HepG2 (cell line): ENCODE measurements around the gene LEP. TPM values are rescaled to one million over a fixed set of nuclear protein-coding genes. Genes with fewer than 3 reads are reported as not detected.

Experiments used
- ATAC-seq: fragments of 200-7000 bp; cut with Tn5 transposase; 3 replicates; pipeline ENCODE4 v1.9.1; 2020; ENCODE audit warnings: mild to moderate bottlenecking, moderate library complexity
- BruUV-seq: library from RNA; stranded (reverse); fragments of 400-500 nt; replicated peaks from 2 replicates; lab custom pipeline; 2021; lab: Mats Ljungman, UMichigan
- CTCF ChIA-PET: fragments of 300-600 bp; formaldehyde crosslinking; extraction: SDS; loops from one replicate; lab custom pipeline; 2021; ENCODE audit warnings: low total read pairs, inconsistent platforms, low intra/inter-chr PET ratio; lab: Yijun Ruan, JAX
- POLR2A ChIA-PET: fragments of 350-600 bp; sonication (Branson Sonifier 250); formaldehyde crosslinking; loops from one replicate; lab custom pipeline; 2020; ENCODE audit warnings: antibody characterized with exemption, inconsistent platforms; lab: Yijun Ruan, JAX
- DNase-seq: peaks from one replicate; pipeline ENCODE4 v3.0.0-alpha.2; 2015; ENCODE audit warnings: low spot score
- FAIRE-seq: peaks from 3 replicates; lab custom pipeline; 2011; peaks lifted over from hg19 to GRCh38; lab: Jason Lieb, UNC
- H2AFZ ChIP-seq: one replicate; pipeline ENCODE4 v1.6.1; 2011; ENCODE audit warnings: low read length, inconsistent platforms
- H3K27ac ChIP-seq: fragments of 300-600 bp; 3 replicates; pipeline ENCODE4 v1.8.0; 2011; ENCODE audit warnings: mixed run types, mild to moderate bottlenecking, mixed read lengths, low read length, inconsistent platforms; ENCODE audit not compliant: insufficient read depth; ENCODE audit errors: extremely low read length
- H3K27me3 ChIP-seq, 2 experiments: fragments of 200-600 bp in 1 of 2; 2 replicates in 1 of 2; 3 replicates in 1 of 2; pipeline versions ENCODE4 v1.6.0 to v1.8.0; 2011; ENCODE audit warnings: low read length in 2 of 2, mild to moderate bottlenecking in 2 of 2, moderate library complexity in 2 of 2, inconsistent platforms in 1 of 2; ENCODE audit not compliant: insufficient read depth in 2 of 2, control insufficient read depth in 1 of 2
- H3K36me3 ChIP-seq, 2 experiments: fragments of 200-600 bp in 1 of 2; replicated peaks in 1 of 2; 2 replicates in 1 of 2; 3 replicates in 1 of 2; pipeline versions ENCODE4 v1.5.1 to v1.8.0; 2011; ENCODE audit warnings: low read length in 2 of 2, inconsistent platforms in 1 of 2; ENCODE audit not compliant: insufficient read depth in 2 of 2, control insufficient read depth in 1 of 2
- H3K4me1 ChIP-seq: 2 replicates; pipeline ENCODE4 v1.5.1; 2012; ENCODE audit warnings: low read length, inconsistent platforms; ENCODE audit not compliant: insufficient read depth
- H3K4me2 ChIP-seq: 2 replicates; pipeline ENCODE4 v1.6.0; 2011; ENCODE audit warnings: low read depth, low read length, inconsistent platforms
- H3K4me3 ChIP-seq, 3 experiments: fragments of 200-600 bp in 1 of 3; sonication (generic), shearing (Covaris generic) in 1 of 3; replicated peaks in 1 of 3; 2 replicates each; pipeline ENCODE4 v1.5.1; 2011 to 2016; ENCODE audit warnings: low read length in 3 of 3, inconsistent platforms in 2 of 3, low read depth in 2 of 3, mild to moderate bottlenecking in 2 of 3, control low read depth in 1 of 3, mixed read lengths in 1 of 3; ENCODE audit not compliant: insufficient read depth in 1 of 3
- H3K79me2 ChIP-seq: one replicate; pipeline ENCODE4 v1.6.1; 2011; ENCODE audit warnings: low read length, inconsistent platforms; ENCODE audit not compliant: insufficient read depth
- H3K9ac ChIP-seq: 2 replicates; pipeline ENCODE4 v1.6.0; 2011; ENCODE audit warnings: mild to moderate bottlenecking, low read depth, low read length, inconsistent platforms; ENCODE audit not compliant: insufficient read depth
- H3K9me3 ChIP-seq: 2 replicates; pipeline ENCODE4 v1.5.1; 2012; ENCODE audit warnings: mild to moderate bottlenecking, low read length
- H4K20me1 ChIP-seq: 2 replicates; pipeline ENCODE4 v1.6.0; 2011; ENCODE audit warnings: inconsistent platforms, mild to moderate bottlenecking, low read length, moderate library complexity; ENCODE audit not compliant: insufficient read depth
- AKAP8 ChIP-seq: sonication (generic); formaldehyde crosslinking; IDR thresholded peaks from 2 replicates; pipeline ENCODE4 v1.5.1; 2020; ENCODE audit warnings: mild to moderate bottlenecking, missing genetic modification reagents
- CENPX ChIP-seq: sonication (generic); formaldehyde crosslinking; IDR thresholded peaks from 2 replicates; pipeline ENCODE4 v1.9.0; 2021; ENCODE audit warnings: mild to moderate bottlenecking, missing genetic modification reagents, moderate library complexity
- FOXM1 ChIP-seq: sonication (generic); formaldehyde crosslinking; IDR thresholded peaks from 2 replicates; pipeline ENCODE4 v1.5.0; 2020; ENCODE audit warnings: missing genetic modification reagents
- KDM5A ChIP-seq: fragments of 200-600 bp; sonication (generic); IDR thresholded peaks from 2 replicates; pipeline ENCODE4 v1.7.0; 2018; ENCODE audit warnings: antibody characterized with exemption, mild to moderate bottlenecking, low read length, borderline replicate concordance
- NR2C2 ChIP-seq: sonication (generic); formaldehyde crosslinking; IDR thresholded peaks from 2 replicates; pipeline ENCODE4 v1.4.0; 2020; ENCODE audit warnings: missing genetic modification reagents, mild to moderate bottlenecking, moderate library complexity, borderline replicate concordance
- PTBP1 ChIP-seq: fragments of 200-400 bp; formaldehyde crosslinking; IDR thresholded peaks from 2 replicates; pipeline ENCODE4 v1.6.1; 2018; ENCODE audit warnings: low read length, low read depth; ENCODE audit not compliant: poor library complexity, severe bottlenecking
- RAD21 ChIP-seq: fragments of 450-650 bp; formaldehyde crosslinking; IDR thresholded peaks from 2 replicates; pipeline ENCODE4 v1.5.0; 2020; ENCODE audit warnings: mild to moderate bottlenecking
- TEAD3 ChIP-seq: optimal IDR thresholded peaks from 2 replicates; pipeline ENCODE3; 2016; ENCODE audit warnings: borderline replicate concordance
- WIZ ChIP-seq: sonication (generic); formaldehyde crosslinking; IDR thresholded peaks from 2 replicates; pipeline ENCODE4 v1.5.1; 2020; ENCODE audit warnings: mild to moderate bottlenecking, missing genetic modification reagents
- ZIK1 ChIP-seq: sonication (generic); formaldehyde crosslinking; IDR thresholded peaks from 2 replicates; pipeline ENCODE4 v1.5.0; 2020; ENCODE audit warnings: mild to moderate bottlenecking, low read depth, missing genetic modification reagents, borderline replicate concordance
- ZNF235 ChIP-seq: sonication (generic); formaldehyde crosslinking; IDR thresholded peaks from 2 replicates; pipeline ENCODE4 v1.8.1; 2023; ENCODE audit warnings: mild to moderate bottlenecking, missing genetic modification reagents, borderline replicate concordance
- ZNF614 ChIP-seq: IDR thresholded peaks from 2 replicates; pipeline ENCODE4 v1.6.1; 2018; ENCODE audit warnings: missing biosample characterization, missing genetic modification reagents, inconsistent platforms, borderline replicate concordance
- ZNF75D ChIP-seq: sonication (generic); formaldehyde crosslinking; IDR thresholded peaks from 2 replicates; pipeline ENCODE4 v1.8.1; 2023; ENCODE audit warnings: missing genetic modification reagents, mild to moderate bottlenecking, borderline replicate concordance
- ZNF788 ChIP-seq: sonication (generic); formaldehyde crosslinking; IDR thresholded peaks from 2 replicates; pipeline ENCODE4 v1.5.0; 2020; ENCODE audit warnings: mild to moderate bottlenecking, missing genetic modification reagents, borderline replicate concordance
- WGBS: methylation state at CpG from one replicate; pipeline ENCODE4 v1.1.6; 2017; ENCODE audit warnings: low lambda C conversion rate; 5-methylcytosine and 5-hydroxymethylcytosine counted together
- in situ Hi-C: cut with HindIII; loops from 2 replicates; pipeline ENCODE4 v1.10.0; 2017; ENCODE audit warnings: low pct_unique_long_range_greater_than_20kb; ENCODE audit not compliant: extremely low pct_ligation_motif_present
- intact Hi-C: fragments of 100-400 bp; cut with micrococcal nuclease; formaldehyde crosslinking; loops from one replicate; pipeline ENCODE4 v1.10.0; 2022; ENCODE audit not compliant: unreplicated experiment
- polyA plus RNA-seq, 8 experiments: library from polyadenylated mRNA; depleted of rRNA in 3 of 8; stranded (reverse) in 7 of 8; unstranded in 1 of 8; fragments of >200 nt; fragmentation: Illumina TruSeq in 4 of 8; extraction: Trizol in 4 of 8; gene quantifications; 2 replicates each; pipeline versions ENCODE4 v1.2.1 to v1.2.3, GENCODE V29; 2011 to 2016; ENCODE audit warnings: low read depth in 4 of 8, missing spikeins in 1 of 8, mixed read lengths in 1 of 8; ENCODE audit not compliant: insufficient read depth in 1 of 8
- total RNA-seq, 5 experiments: library from RNA; depleted of rRNA; stranded (reverse); fragments of >200 nt; fragmentation: Illumina TruSeq; extraction: Trizol; gene quantifications; 2 replicates each; pipeline ENCODE4 v1.2.3, GENCODE V29; 2016; ENCODE audit warnings: low read depth in 1 of 5
- TF ChIP-seq, protein P1 (sequence below): sonication (generic); formaldehyde crosslinking; IDR thresholded peaks from 2 replicates; pipeline ENCODE4 v1.4.0; 2020; ENCODE audit warnings: mild to moderate bottlenecking, missing genetic modification reagents
- TF ChIP-seq, protein P2 (sequence below): sonication (generic); formaldehyde crosslinking; IDR thresholded peaks from 2 replicates; pipeline ENCODE4 v1.4.0; 2020; ENCODE audit warnings: mild to moderate bottlenecking, missing genetic modification reagents
- TF ChIP-seq, protein P3 (sequence below): conservative IDR thresholded peaks from 2 replicates; pipeline ENCODE4 v1.6.1; 2018; ENCODE audit warnings: missing genetic modification reagents
- TF ChIP-seq, protein P4 (sequence below): sonication (generic); formaldehyde crosslinking; IDR thresholded peaks from 2 replicates; pipeline ENCODE4 v1.4.0; 2020; ENCODE audit warnings: mild to moderate bottlenecking, missing genetic modification reagents

Gene LEP
- total and polyA plus RNA-seq, 2 of the 13 experiments (the other 11 are each of a cell fraction or from before 2014, with no cell fraction given) = 0.05 TPM; not detected in 1

DNA sequence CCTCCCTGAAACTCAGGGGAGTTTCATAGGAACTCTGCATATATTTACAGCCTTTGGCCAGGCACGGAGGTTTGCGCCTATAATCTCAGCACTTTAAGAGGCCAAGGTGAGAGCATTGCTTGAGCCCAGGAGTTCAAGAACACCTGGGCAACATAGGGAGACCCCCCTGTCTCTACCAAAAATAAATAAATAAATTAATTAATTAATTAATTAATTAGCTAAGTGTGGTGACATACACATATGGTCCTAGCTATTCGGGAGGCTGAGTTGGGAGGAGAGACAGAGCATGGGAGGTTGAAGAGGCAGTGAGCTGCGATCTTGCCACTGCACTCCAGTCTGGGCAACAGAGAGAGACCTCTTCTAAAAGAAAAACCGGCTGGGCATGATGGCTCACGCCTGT lies 9.4 kb upstream of the LEP start (continued):
- TF ChIP-seq, protein P1, sequence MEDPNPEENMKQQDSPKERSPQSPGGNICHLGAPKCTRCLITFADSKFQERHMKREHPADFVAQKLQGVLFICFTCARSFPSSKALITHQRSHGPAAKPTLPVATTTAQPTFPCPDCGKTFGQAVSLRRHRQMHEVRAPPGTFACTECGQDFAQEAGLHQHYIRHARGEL (CRISPR knock-in tag) = no peak
- no peak for TF ChIP-seq ZNF614 (CRISPR knock-in tag)
- no peak for TF ChIP-seq ZNF788 (CRISPR knock-in tag)
- no peak for TF ChIP-seq ZIK1 (CRISPR knock-in tag)
- TF ChIP-seq WIZ = no peak
- TF ChIP-seq ZNF235 (CRISPR knock-in tag) = no peak
- no peak for TF ChIP-seq AKAP8
- no peak for TF ChIP-seq CENPX
- TF ChIP-seq, all 625 proteins: peak for 0

DNA sequence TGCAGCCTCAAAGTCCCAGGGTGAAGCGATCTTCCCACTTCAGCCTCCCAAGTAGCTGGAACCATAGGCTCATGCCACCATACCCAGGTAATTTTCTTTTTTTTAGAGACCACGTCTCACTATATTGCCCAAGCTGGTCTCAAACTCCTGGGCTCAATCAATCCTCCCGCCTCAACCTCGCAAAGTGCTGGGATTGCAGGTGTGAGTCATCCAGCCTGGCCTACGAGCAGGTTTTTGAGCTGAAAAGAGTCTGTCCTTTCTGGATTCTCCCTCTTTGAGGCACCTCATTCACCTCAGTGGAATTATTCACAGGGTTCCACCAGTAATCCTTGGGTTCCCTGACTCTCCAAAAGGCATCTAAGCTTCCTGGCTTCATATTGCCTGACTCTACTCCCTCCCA lies 7.6 kb upstream of the LEP start:
- intact Hi-C loops (no loop called here), in situ Hi-C loops (no loop called here)
- BruUV-seq = no TSS peak
- Histone ChIP-seq H3K4me3 (no peak overlapping the region), H4K20me1 (no peaks in the 10 kb centered on the region), H3K79me2 (no peaks in the 10 kb centered on the region), H3K9me3 (no peaks in the 10 kb centered on the region; the same call in 1 of the 2 replicates), H3K4me1 (peaks cover 7% of the 10 kb centered on the region; the same call in 1 of the 2 replicates), H3K4me2 (no peak overlapping the region), H3K9ac (no peak overlapping the region), H3K27ac (no peak overlapping the region), H2AFZ (no peak overlapping the region), H3K27me3 (peaks cover 0 to 13% of the 10 kb centered on the region in 2 experiments; a peak in 1 of 5 replicates), H3K36me3 (no peaks in the 10 kb centered on the region)
- FAIRE-seq (no peak), ATAC-seq (no peak), DNase-seq (no peak)
- WGBS = 11% methylated on average over 5 of the region's 5 CpGs
- no peak for TF ChIP-seq RAD21 (CRISPR knock-in tag)
- TF ChIP-seq, protein P2, sequence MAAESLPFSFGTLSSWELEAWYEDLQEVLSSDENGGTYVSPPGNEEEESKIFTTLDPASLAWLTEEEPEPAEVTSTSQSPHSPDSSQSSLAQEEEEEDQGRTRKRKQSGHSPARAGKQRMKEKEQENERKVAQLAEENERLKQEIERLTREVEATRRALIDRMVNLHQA (CRISPR knock-in tag) = no peak
- no peak for TF ChIP-seq TEAD3
- TF ChIP-seq, protein P3, sequence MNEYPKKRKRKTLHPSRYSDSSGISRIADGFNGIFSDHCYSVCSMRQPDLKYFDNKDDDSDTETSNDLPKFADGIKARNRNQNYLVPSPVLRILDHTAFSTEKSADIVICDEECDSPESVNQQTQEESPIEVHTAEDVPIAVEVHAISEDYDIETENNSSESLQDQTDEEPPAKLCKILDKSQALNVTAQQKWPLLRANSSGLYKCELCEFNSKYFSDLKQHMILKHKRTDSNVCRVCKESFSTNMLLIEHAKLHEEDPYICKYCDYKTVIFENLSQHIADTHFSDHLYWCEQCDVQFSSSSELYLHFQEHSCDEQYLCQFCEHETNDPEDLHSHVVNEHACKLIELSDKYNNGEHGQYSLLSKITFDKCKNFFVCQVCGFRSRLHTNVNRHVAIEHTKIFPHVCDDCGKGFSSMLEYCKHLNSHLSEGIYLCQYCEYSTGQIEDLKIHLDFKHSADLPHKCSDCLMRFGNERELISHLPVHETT (CRISPR knock-in tag) = no peak
- no peak for TF ChIP-seq FOXM1 (CRISPR knock-in tag)
- no peak for TF ChIP-seq ZNF75D
- TF ChIP-seq, protein P4, sequence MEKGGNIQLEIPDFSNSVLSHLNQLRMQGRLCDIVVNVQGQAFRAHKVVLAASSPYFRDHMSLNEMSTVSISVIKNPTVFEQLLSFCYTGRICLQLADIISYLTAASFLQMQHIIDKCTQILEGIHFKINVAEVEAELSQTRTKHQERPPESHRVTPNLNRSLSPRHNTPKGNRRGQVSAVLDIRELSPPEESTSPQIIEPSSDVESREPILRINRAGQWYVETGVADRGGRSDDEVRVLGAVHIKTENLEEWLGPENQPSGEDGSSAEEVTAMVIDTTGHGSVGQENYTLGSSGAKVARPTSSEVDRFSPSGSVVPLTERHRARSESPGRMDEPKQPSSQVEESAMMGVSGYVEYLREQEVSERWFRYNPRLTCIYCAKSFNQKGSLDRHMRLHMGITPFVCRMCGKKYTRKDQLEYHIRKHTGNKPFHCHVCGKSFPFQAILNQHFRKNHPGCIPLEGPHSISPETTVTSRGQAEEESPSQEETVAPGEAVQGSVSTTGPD (CRISPR knock-in tag) = no peak
- no peak for TF ChIP-seq KDM5A
- no peak for TF ChIP-seq NR2C2 (CRISPR knock-in tag)
- TF ChIP-seq PTBP1 = no peak
- CTCF ChIA-PET = no interaction called here
- POLR2A ChIA-PET = no interaction called here
